D341Med (cell line): ENCODE measurements around the gene CFAP100.

Source experiments
- DNase-seq: peaks from one replicate; pipeline ENCODE4 v3.0.0; 2012; ENCODE audit warnings: low spot score

Gene CFAP100

DNA sequence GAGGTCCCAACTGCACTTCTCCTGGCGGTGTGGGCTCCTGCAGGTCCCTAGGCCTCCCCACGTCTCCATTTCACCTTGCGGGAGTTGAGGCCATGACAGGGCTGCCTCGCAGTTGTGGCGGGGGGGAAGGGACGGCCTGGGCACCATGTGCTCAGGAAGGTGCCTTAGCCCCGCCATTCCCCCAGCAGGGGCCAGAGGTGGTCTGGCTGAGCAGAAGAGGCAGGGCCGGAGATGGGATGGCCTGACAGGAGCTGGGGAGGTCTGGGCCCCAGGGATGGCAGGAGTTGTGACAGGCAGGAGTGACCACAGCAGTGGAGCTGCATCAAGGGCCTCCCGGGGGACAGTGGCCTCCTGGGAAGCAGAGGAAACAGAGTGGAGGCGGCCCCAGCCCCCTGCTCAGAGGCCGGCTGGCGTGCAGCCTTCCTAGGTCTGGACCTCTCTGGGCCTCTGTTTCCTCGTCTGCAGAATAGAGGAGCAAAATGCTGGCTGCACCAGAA, 18.8 kb upstream of the CFAP100 start:
- DNase-seq, result no peak

DNA sequence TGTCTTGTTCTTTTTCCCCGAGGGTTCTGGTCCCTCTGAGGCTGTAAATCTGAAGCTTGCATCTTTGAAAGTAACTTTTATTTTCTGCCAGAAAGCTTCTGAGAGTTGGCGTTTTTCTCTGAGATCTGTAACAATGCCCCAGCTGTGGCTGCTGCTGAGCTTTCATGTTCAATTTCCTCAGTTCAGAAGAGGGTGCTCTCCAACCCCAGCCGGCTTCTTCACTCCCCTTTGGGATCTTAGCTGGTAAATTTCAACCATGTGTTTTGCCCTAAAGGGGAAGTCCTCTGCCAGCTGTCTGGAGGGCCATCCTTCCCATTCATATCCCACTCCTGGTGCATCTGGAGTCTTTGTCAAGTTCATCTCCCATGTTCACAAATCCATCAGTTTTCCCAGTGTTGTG, 18.3 kb upstream of the CFAP100 start:
- DNase-seq, result no peak

DNA sequence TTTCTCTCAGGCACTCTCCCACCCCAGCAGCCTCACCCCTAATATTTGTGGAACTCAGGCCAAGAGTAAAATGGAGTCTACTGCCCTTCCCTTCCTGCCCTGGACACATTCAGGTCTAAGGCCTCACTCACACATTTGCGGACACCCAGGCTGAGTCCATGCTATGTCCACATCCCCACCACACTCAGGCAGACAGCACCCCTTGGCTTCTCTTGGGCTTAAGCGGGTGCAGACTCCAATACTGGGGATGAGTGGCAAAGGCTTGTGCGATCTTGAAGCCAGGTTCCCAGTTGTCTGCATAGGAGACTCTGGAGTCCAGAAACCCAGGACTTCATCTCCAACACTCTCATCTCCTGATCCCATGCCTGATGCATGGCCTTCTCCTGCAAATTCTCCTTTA, 17.5 kb upstream of the CFAP100 start:
- no peak for DNase-seq

DNA sequence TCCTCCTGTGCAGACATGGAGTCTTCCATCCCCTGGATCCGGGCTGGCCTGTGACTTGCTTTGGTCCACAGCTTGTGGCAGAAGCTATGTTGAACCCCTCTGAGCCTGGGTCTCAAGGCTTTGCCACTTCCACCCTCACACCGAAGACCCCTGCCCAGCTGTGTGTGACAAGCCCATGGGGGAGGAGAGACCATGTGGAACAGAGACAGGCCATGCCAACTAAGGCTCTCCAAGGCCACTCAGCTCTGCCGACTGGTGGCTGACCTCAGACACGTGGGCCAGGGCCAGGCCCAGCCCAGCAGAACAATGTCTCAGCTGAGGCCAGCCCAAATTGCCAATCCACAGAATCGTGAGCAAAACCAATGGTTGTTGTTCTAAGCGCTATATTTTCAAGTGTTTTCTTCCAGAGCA, 16.4 kb upstream of the CFAP100 start:
- no peak for DNase-seq

DNA sequence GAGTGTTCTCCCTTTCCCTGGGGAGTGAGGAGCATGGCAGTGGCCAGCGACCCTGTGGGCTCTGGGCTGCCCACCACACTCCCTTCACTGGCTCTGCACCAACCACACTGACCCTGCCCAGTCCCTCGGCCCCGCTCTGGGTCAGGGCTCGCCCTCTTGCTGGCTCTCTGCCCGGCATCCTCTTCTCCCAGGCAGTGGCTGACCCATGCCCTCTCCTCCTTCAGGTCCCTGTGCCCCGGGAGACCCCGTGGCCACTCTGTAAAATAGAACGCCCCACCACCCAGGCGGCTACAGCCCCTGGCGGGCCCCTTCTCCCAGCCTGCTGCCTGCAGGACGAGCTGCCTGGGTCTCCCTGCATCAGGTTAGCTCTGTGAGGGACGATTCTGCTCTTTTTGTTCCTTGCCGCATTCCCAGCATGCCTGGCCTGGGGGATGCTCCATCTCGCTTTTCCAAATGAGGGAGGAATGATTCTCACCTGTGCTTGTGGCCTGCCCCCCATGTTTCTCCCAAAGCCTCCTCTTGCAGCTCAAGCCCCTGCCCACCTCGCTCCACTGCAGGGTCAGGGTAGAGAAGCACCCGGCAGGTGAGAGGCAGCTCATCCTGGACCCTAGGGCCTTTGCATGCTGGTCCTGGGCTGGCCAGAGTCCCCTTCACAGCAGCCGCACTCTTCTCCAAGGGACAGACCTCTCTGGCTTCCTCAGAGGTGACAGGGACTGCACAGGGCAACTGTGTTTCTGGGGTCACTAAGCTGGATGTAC, 14.5 kb upstream of the CFAP100 start:
- DNase-seq, result no peak

DNA sequence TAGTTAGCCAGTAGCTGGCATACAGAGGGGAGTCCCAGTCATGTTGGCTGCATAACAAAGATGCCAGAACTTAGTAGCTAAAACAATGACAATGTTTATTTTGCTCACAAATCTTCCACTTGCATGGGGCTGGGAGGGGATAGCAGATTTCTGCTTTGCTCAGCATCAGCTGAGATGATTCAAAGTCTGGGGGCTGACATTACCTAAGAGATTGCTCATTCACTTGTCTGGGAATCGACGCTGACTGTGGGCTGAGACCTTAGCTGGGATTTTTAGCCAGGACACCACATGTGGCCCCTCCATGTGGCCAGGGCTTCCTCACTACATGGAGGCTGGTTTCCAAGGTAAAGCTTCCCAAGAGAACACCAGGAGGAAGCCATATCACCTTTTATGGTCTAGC, 12.7 kb upstream of the CFAP100 start:
- DNase-seq, result no peak

DNA sequence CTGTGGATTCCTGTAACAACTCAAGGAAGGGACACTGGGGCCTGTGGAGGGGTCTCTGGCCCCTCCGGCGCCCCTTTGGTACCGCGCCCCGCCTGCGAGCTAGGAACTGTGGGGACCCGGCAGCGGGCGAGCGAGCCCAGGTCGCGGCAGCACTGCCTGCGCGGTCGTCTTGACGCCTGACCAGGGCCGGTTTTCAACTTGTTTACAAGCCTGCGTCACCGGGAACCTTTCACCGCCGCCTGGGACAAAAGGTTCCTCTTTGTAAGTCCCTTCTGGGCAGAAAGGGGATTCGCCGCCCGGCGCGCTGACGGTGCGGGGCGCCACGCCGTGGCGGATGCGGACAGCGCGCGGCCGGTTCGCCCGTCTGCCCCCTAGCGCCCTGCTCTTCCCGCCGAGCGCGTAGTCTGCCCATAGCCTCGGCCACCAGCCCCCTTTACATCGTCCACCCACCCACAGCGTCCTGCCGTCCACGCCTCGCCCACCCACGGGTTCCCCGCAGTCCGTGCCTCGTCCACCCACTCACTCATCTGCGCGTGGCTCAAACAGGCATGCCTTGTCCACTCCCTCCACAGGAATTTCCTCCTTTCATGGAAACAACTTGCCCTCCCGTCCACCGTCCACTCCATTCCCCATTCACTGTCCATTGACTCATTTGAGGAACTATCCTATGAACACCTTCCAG, 5.5 kb upstream of the CFAP100 start:
- DNase-seq, result peak; percentile 87

DNA sequence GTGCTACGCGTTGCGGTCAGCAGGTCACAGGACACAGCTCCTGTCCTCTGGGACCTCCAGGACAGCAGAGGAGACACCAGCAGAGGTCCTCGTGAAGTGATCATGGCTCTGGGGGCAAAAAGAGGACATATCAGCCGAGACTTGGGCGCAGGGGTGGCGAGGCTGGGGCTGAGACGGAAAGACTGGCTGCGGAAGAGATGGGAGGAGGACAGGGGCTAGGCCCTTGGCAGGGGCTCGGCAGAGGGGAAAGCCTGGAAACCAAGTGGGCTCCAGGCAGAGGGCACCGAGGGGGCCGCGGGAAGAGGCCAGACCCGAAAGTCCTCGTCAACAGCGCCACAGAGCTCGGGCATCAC, 4.9 kb upstream of the CFAP100 start:
- no peak for DNase-seq

DNA sequence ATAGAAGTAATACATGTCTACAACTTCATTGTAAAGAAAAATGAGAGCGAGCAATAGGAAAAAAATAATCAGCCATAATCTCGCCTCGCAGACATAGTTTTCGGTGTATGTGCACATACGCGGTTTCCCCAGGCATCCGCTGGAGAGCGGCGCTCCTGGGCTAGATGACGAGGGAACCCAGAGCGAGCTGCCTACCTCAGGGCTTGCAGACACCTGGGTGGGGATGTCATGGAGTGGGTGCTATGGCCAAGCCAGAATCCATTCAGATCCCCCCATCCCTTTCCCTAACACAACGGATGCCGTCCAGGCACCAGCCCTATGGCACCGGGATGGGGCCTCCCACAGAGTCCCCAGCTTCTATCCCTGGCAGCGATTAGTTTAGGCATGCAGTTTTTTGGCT, 4.5 kb upstream of the CFAP100 start:
- DNase-seq, result no peak

DNA sequence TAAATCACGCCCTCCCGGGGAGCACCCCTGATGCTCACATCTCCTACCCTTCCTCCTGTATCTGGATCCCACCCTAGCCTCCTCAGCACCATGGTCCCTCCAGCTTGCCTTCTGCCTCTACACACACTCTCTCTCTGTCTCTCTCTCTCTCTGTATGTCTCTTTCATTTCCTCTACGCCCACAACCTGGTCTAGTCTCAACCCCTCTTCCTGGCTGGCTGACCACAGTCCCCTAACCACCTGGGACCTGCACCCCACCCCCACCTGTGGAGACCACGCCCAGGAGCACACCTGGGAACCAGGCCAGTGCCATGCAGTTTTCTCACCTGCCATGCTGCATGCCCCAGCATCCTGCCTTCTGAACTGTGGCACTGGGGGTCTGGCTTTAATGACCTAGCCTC, 4.0 kb upstream of the CFAP100 start:
- DNase-seq, result no peak

DNA sequence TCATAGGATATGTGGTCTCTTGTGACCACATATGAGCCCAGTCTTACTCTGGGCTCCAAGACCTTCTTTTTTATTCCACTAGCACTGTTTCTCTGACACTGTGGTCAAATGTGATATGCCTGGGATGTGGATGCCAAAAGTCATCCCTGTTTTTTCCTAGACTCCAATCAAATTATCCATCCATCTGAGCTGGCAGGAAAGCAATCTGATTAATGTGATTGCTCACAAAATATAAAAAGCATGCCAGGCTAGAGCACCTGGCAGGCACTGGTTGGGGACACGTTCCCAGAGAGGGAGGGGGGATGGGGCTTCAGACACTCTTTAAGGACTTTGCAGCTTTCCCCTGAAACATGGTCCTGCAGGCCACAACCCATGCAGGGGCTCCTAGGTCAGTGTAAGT, 3.1 kb upstream of the CFAP100 start:
- DNase-seq, result no peak

DNA sequence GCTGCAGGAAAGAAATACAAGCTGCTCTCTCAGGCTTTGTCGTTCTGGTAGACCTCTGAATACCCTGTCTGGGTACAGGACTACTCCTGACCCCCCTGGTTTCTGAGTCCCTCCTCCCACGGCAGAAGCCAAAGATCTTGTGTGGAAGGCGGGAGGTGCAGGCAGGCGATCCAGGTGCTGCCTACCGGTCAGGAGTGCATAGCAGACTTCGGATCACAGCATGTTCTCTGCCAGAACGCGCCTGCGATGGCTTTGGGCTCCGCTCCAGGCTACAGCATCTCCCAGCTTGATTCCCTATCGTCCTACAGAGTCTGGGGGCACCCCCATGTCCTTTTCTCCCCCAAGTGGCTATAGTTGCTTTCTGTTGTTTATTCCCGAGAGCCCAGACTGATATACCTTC, 2.5 kb upstream of the CFAP100 start:
- no peak for DNase-seq

DNA sequence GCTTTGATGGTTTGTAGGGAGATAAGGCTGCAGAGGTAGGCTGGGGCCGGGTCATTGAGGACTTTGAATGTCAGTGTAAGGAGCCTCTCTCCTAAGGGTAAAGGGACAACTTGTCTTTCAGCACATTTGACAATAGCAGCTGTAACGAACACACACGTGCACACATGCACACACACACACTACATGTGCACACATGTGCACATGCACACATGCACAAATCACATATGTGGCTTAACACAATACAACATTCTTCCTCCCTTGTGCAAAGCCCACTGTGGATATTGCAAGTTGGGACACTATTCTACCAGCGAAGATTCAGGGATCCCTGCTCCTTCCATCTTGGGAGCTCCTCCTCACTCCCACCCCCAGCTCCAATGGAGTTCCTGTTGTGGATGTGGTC, 1.1 kb upstream of the CFAP100 start:
- DNase-seq, result no peak

DNA sequence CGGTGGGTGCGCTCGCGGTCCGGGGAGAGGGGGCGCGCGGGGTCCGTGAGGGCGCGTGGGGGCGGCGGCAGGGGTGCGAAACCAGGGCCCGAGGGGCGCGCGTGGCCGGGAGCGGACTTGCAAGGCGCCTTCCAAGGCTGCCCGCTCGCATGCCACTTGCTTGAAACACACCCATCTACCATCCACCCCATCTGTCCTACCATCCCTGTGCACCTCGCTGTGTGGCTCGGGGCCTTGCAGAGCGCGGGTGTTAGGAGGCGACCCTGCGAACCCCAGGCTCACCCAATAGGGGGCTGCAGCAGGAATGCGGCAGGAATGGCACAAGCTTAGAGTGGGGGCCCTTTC, 240 bp downstream of the CFAP100 start:
- DNase-seq, result no peak

DNA sequence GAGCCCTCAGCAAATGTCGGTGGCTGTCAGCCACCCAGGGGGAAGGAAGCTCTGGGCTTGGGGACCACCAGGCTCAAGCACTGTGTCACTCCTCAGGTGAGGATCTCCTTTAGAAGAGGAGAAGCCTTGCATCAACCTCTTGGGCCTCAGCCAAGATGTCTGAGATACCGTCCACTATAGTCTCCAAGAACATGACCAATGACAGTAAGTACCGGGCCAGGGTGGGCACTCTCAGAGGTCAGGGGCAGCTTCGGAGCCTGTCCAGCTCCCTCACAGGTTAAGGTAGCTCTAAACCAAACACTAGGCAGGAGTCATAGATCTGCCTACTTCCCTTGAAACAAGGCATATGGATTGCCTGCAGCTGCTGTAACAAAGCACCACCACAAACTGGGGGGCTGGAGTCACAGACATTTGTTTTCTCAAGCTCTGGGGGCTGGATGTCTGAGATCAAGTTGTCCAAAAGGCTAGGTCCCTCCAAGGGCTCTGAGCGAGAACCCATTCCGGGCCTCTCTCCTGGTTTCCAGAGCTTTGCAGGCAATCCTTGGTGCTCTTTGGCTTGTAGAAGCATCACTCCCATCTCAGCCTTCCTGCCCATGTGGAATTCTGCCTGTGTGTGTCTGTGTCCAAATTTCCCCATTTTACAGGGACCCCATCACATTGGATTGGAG, 1.3 kb downstream of the CFAP100 start:
- no peak for DNase-seq

DNA sequence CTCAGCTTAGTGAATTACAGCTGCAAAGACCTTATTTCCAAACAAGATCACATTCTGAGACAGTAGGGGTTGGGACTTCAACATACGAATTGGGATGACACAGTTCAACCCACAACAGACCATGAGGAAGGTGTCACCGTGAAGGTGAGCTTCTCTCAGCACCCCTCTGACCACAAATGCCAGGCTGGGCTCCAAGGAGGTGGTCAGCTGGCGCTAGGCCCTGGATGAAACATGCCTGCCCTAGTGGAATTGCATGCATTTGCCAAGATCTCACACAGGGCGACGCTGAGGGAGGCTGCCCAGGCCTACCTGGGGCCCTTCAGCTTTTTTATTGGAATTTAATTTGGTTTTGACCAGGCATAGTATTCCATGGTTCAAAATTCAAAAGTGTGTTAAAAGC, 1.8 kb downstream of the CFAP100 start:
- no peak for DNase-seq

DNA sequence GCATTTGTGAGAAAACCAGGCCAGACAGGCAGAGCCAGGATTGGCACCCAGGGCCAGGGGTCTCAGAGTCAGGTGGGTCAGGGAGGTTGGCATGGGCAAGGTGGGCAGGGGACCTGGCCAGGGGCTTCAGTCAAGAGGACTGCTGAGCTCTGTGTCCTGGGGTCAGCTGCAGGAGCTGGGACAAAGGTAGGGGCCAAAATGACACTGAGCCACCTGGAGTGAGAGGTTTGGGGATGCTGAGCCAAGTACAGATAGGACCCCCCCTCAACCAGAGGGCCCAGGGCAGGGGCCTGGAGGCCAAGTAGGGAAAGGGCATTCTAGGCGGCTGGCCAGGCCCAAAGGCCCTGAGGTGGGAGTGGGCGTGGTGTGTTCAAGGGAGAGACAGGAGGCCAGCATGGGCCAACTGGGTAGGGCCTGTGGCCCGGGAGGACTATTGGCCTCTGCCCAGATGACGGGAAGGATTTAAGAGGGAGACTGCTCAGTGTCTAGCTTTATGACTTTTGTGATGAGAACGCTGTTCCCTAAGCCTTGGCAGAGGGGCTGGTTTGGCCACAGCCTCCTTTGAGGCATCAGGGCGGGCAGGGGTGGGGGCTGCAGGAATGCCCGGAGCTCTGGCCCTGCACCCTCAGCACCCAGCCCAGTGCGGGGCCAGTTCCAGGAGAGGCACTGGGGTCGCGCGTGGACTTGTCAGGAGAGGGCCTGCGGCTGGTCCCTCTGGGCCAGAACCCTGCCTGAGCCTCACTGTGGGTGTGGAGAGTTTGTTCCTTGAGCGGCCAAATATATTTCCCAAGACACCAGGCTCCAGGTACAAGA, 3.1 kb downstream of the CFAP100 start:
- no peak for DNase-seq

DNA sequence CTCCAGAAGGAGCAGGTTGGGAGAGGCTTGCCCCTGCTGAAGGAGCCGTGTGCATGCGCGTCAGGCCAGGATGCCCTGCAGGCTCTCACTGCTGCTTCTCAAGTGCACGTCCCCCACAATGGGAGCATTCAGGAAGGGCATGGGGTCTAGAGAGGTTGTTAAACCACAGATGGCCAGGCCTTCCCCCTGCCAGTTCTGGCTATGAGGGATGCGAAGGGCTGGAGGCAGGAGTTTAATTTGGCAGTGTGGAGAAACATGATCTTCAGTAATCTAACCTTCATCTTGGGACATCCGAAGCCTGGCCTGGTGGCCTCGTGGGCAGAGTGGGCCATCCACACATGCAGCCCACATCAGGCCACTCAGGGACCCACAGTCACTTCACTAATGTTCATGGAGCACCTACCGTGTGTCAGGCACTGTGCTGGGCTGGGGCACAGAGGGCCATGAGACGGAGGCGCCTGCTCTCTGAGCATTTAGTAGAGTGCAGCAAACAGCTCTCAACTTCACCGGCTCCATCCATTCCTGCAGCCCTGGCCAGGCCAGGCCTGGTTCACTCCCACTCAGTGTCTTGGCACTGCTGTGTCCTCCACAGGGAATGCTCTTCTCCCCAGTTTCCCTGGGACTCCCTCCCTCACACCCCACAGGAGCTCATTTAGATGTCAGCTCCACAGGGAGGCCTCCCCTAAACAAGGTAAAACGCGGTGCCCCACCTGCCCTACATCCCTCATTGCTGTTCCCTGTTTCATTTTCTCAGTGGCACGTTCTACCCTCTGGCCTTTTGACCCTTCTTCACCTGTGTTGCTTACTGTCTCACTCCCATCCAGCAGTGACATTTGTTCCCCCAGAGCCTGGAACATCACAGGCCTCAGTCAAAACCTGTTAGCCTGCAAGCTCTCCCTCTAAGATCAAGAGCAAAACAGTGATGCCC, 4.0 kb downstream of the CFAP100 start:
- DNase-seq, result no peak

DNA sequence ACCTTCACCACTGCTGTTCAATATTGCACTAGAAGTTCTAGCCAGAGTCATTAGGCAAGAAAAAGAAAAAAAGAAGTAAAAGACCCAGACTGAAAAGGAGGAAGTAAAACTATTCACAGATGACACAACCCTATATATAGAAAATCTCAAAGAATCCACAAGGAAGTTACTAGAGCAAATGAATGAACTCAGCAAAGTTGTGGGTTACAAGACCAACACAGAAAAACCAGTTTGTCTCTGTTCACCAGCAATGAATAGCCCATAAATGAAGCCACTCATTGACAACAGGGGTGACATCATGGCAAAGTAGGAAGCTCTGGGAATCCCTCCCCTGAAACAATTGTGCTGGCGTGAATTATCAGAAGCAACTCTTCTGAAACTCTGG, 4.6 kb downstream of the CFAP100 start:
- no peak for DNase-seq

DNA sequence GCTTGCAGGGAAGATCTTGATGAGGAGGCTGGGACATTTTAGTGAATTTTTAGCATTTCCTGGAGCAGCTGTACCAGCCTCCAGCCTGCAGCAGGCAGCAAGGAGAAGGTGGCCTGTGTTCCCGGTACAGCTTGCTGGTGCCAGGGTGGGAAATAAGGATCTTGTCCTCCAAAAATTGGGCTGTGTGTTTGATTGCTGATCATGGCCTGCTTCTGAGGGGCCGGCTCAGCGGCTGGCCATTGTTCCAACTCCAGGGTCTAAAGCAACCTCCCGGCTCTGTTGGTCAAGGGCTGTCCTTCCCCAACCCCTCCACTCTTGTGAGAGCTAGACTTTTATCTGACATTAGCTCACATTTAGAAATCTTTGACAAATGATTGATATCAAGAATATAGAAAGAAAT, 5.0 kb downstream of the CFAP100 start:
- no peak for DNase-seq

DNA sequence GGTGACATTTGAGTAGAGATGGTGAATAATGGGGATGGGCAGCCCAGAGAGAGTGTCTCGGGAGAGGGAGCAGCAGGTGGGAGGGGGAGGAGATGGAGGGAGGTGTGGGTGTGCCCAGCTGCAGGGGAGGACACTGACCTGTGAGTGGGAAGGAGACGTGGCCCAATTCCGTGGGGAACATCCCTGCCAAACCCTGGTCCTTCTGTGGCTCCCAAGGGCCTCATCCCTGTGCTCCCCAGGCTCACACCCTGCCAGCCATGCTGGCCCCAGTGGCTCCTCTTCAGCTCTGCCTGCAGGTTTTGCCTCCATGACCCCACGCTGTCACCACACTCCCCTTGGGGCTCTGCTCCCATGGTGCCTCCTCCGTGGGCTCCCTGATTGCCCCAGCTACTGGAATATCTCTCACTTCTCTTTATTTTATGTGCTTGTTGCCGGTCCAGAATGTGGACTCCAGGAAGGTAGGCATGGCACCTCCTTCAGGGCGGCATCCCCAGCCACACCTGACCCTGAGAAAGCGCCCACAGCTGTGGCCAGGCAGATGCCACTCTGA, 7.0 kb downstream of the CFAP100 start:
- DNase-seq, result no peak
